ENCODE measurements around the gene TNFRSF17. TPM values are rescaled to one million over a fixed set of nuclear protein-coding genes. Genes with fewer than 3 reads are reported as not detected.

The TNFRSF17 gene
- total RNA-seq = not detected in 2 replicates

DNA sequence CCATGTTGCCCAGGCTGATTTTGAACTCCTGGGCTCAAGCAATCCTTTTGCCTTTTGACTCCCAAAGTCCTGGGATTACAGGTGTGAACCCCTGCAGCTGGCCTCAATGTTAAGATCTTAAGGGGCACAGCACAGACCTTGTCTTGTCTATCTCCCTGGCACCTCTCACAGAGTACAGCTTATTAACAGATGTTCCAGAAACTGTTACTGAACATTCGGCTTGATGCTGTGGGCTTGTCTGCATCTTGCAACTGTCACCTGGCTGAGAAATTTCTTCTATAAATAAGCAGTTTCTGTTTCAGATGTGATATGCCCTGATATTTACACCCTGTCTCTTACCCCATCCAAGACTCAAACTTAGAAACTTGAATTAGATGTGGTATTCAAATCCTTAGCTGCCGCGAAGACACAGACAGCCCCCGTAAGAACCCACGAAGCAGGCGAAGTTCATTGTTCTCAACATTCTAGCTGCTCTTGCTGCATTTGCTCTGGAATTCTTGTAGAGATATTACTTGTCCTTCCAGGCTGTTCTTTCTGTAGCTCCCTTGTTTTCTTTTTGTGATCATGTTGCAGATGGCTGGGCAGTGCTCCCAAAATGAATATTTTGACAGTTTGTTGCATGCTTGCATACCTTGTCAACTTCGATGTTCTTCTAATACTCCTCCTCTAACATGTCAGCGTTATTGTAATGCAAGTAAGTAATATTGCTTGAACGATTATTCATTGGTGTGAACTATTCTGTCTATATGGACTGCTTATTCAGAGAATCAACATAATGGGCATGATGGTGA is at the start of gene TNFRSF17:
TSS of gene TNFRSF17 (plus strand) at position 450 of the 791 bp plus-strand sequence. CDS start at position 565, 115 bp downstream.

GRCh38 chr16:11915644-11916523 is 49.1 kb upstream of the TNFRSF17 start, which contains the start of gene GSPT1:
GSPT1 (minus strand) TSS chr16:11915956; CDS start chr16:11915720, 236 bp downstream.

DNA sequence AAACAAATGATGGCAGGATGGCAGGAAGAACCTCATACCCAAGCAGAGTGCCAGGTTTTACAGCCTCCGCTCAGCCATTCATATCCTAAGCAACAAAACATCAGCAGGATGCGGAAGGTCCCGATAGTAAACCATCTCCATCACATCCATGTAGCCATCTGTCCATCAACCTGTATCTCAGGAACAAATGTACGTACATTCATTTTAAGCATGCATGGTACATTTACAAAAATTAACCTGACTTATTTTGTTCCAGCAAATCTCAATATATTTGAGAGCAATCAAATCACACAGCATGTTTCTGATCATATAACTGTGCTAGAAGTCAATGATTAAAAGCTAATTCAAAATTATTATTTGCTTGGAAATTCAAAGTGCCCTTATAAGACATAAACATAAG is 23.1 kb upstream of the TNFRSF17 start, which contains the start of gene NPIPB2:
TSS of gene NPIPB2 (minus strand) at position 101 of the 400 bp plus-strand sequence. CDS start at position 101, 0 bp downstream.

Other genes with a start within 250 kb of the TNFRSF17 start
- 19.2 and 42.4 TPM in 2 replicates for gene TXNDC11, start 222.4 kb upstream of the TNFRSF17 start, total RNA-seq
- gene ZC3H7A, start 168.0 kb upstream of the TNFRSF17 start, total RNA-seq = 48.2 and 56.2 TPM in 2 replicates
- 36.7 and 82.3 TPM in 2 replicates for gene RSL1D1, start 113.7 kb upstream of the TNFRSF17 start, total RNA-seq
- gene GSPT1, start 49.3 kb upstream of the TNFRSF17 start, total RNA-seq = 40.6 and 48.6 TPM in 2 replicates
- gene NPIPB2, start 23.2 kb upstream of the TNFRSF17 start, total RNA-seq = 1.5 and 2.6 TPM in 2 replicates
- gene SNX29, start 11.5 kb downstream of the TNFRSF17 start, total RNA-seq = 8.5 and 15.0 TPM in 2 replicates